ENCODE results near the gene TAGLN3.

Gene TAGLN3

GRCh38 chr3:111998636-111999483 is at the start of gene TAGLN3:
TAGLN3 (plus strand) TSS chr3:111998922; CDS start chr3:111999423, 501 bp downstream.
- H3K9me3 Mint-ChIP-seq: no peaks in the 10 kb centered on the region
- H3K27me3 Mint-ChIP-seq: peaks cover 2% of the 10 kb centered on the region
- H3K27ac Mint-ChIP-seq: no peak within 1 kb of the TSS
- no peak for DNase-seq (ENCODE audit: low spot score in 2 of 2)
- peaks cover 6% of the 10 kb centered on the region for H3K36me3 Mint-ChIP-seq
- ATAC-seq (ENCODE audit: low read depth): peak; percentile 65
- peaks cover 13% of the 10 kb centered on the region for H3K4me1 Mint-ChIP-seq
- peak within 1 kb of the TSS; percentile 84 for H3K4me3 Mint-ChIP-seq

- Mint-ChIP-seq H3K36me3 (no peaks in the 10 kb centered on the region), H3K9me3 (no peaks in the 10 kb centered on the region), H3K27ac (no peak overlapping the region), H3K27me3 (peaks cover 8% of the 10 kb centered on the region), H3K4me3 (no peak overlapping the region), H3K4me1 (no peaks in the 10 kb centered on the region)
- ATAC-seq (ENCODE audit: low read depth) (no peak), DNase-seq (ENCODE audit: low spot score in 2 of 2) (no peak)
Observed at GRCh38 chr3:111949712-111950111, 49.0 kb upstream of the TAGLN3 start.

- H3K27ac Mint-ChIP-seq: no peak overlapping the region
- no peak for ATAC-seq (ENCODE audit: low read depth)
- H3K4me1 Mint-ChIP-seq: no peaks in the 10 kb centered on the region
Observed at GRCh38 chr3:111951032-111951431, 47.7 kb upstream of the TAGLN3 start.

GRCh38 chr3:111952086-111952485 is 46.6 kb upstream of the TAGLN3 start:
- no peak overlapping the region for H3K4me3 Mint-ChIP-seq
- ATAC-seq (ENCODE audit: low read depth): no peak
- H3K27ac Mint-ChIP-seq: no peak overlapping the region
- no peaks in the 10 kb centered on the region for H3K9me3 Mint-ChIP-seq
- no peaks in the 10 kb centered on the region for H3K4me1 Mint-ChIP-seq
- peaks cover 4% of the 10 kb centered on the region for H3K27me3 Mint-ChIP-seq
- no peaks in the 10 kb centered on the region for H3K36me3 Mint-ChIP-seq
- DNase-seq (ENCODE audit: low spot score in 2 of 2): no peak

More at GRCh38 chr3:111951032-111951431, 47.7 kb upstream of the TAGLN3 start:
- Mint-ChIP-seq H3K27me3 (peaks cover 8% of the 10 kb centered on the region), H3K9me3 (no peaks in the 10 kb centered on the region), H3K4me3 (no peak overlapping the region), H3K36me3 (no peaks in the 10 kb centered on the region)
- no peak for DNase-seq (ENCODE audit: low spot score in 2 of 2)

- Mint-ChIP-seq H3K27ac (no peak overlapping the region), H3K27me3 (peaks cover 4% of the 10 kb centered on the region), H3K4me3 (no peak overlapping the region), H3K4me1 (no peaks in the 10 kb centered on the region), H3K9me3 (no peaks in the 10 kb centered on the region), H3K36me3 (no peaks in the 10 kb centered on the region)
- DNase-seq (ENCODE audit: low spot score in 2 of 2): no peak
- no peak for ATAC-seq (ENCODE audit: low read depth)
Observed at GRCh38 chr3:111952866-111953450, 45.8 kb upstream of the TAGLN3 start.

- Mint-ChIP-seq H3K27me3 (peaks cover 2% of the 10 kb centered on the region), H3K27ac (no peak overlapping the region), H3K4me1 (no peaks in the 10 kb centered on the region), H3K4me3 (no peak overlapping the region), H3K36me3 (no peaks in the 10 kb centered on the region), H3K9me3 (no peaks in the 10 kb centered on the region)
- ATAC-seq (ENCODE audit: low read depth) (no peak), DNase-seq (ENCODE audit: low spot score in 2 of 2) (no peak)
Observed at GRCh38 chr3:111954228-111954990, 44.3 kb upstream of the TAGLN3 start.

- H3K9me3 Mint-ChIP-seq: no peaks in the 10 kb centered on the region
- DNase-seq (ENCODE audit: low spot score in 2 of 2) (no peak), ATAC-seq (ENCODE audit: low read depth) (no peak)
- no peak overlapping the region for H3K27ac Mint-ChIP-seq
- H3K4me1 Mint-ChIP-seq: no peaks in the 10 kb centered on the region
- no peak overlapping the region for H3K4me3 Mint-ChIP-seq
- no peaks in the 10 kb centered on the region for H3K36me3 Mint-ChIP-seq
- H3K27me3 Mint-ChIP-seq: no peaks in the 10 kb centered on the region
Observed at GRCh38 chr3:111955876-111956275, 42.8 kb upstream of the TAGLN3 start.

- no peaks in the 10 kb centered on the region for H3K9me3 Mint-ChIP-seq
- no peak for ATAC-seq (ENCODE audit: low read depth)
- no peaks in the 10 kb centered on the region for H3K27me3 Mint-ChIP-seq
- no peak overlapping the region for H3K4me3 Mint-ChIP-seq
- no peaks in the 10 kb centered on the region for H3K4me1 Mint-ChIP-seq
- DNase-seq (ENCODE audit: low spot score in 2 of 2): no peak
- no peaks in the 10 kb centered on the region for H3K36me3 Mint-ChIP-seq
- H3K27ac Mint-ChIP-seq: no peak overlapping the region
Observed at GRCh38 chr3:111956449-111956848, 42.3 kb upstream of the TAGLN3 start.

- ATAC-seq (ENCODE audit: low read depth) (no peak), DNase-seq (ENCODE audit: low spot score in 2 of 2) (no peak)
- no peaks in the 10 kb centered on the region for H3K4me1 Mint-ChIP-seq
- no peaks in the 10 kb centered on the region for H3K27me3 Mint-ChIP-seq
- no peaks in the 10 kb centered on the region for H3K36me3 Mint-ChIP-seq
- H3K27ac Mint-ChIP-seq: no peak overlapping the region
- H3K4me3 Mint-ChIP-seq: no peak overlapping the region
- no peaks in the 10 kb centered on the region for H3K9me3 Mint-ChIP-seq
Observed at GRCh38 chr3:111956995-111957734, 41.6 kb upstream of the TAGLN3 start.

GRCh38 chr3:111961461-111962164 is 37.1 kb upstream of the TAGLN3 start:
- DNase-seq (ENCODE audit: low spot score in 2 of 2): no peak
- Mint-ChIP-seq H3K27ac (no peak overlapping the region), H3K9me3 (no peaks in the 10 kb centered on the region), H3K4me1 (no peaks in the 10 kb centered on the region), H3K36me3 (no peaks in the 10 kb centered on the region), H3K27me3 (no peaks in the 10 kb centered on the region), H3K4me3 (no peak overlapping the region)
- no peak for ATAC-seq (ENCODE audit: low read depth)

- Mint-ChIP-seq H3K36me3 (no peaks in the 10 kb centered on the region), H3K27ac (no peak overlapping the region), H3K4me1 (peaks cover 6% of the 10 kb centered on the region), H3K27me3 (no peaks in the 10 kb centered on the region), H3K9me3 (no peaks in the 10 kb centered on the region), H3K4me3 (no peak overlapping the region)
- ATAC-seq (ENCODE audit: low read depth): no peak
- no peak for DNase-seq (ENCODE audit: low spot score in 2 of 2)
Observed at GRCh38 chr3:111963424-111963823, 35.3 kb upstream of the TAGLN3 start.

- Mint-ChIP-seq H3K4me3 (no peak overlapping the region), H3K4me1 (peaks cover 6% of the 10 kb centered on the region), H3K36me3 (no peaks in the 10 kb centered on the region), H3K27me3 (no peaks in the 10 kb centered on the region), H3K27ac (no peak overlapping the region), H3K9me3 (no peaks in the 10 kb centered on the region)
- DNase-seq (ENCODE audit: low spot score in 2 of 2) (no peak), ATAC-seq (ENCODE audit: low read depth) (no peak)
Observed at GRCh38 chr3:111965484-111965883, 33.2 kb upstream of the TAGLN3 start.

GRCh38 chr3:111967068-111967467 is 31.7 kb upstream of the TAGLN3 start:
- Mint-ChIP-seq H3K36me3 (no peaks in the 10 kb centered on the region), H3K9me3 (no peaks in the 10 kb centered on the region), H3K4me1 (peaks cover 6% of the 10 kb centered on the region), H3K27ac (no peak overlapping the region), H3K27me3 (no peaks in the 10 kb centered on the region), H3K4me3 (no peak overlapping the region)
- no peak for ATAC-seq (ENCODE audit: low read depth)
- no peak for DNase-seq (ENCODE audit: low spot score in 2 of 2)

Measured in memory B cell (primary cell).